ENCODE results near the gene PCNX2. TPM values are rescaled to one million over a fixed set of nuclear protein-coding genes. Genes with fewer than 3 reads are reported as not detected.

Gene PCNX2
- total and polyA plus RNA-seq, 10 of the 15 experiments (the other 5 are each of a cell fraction or from before 2014, with no cell fraction given), result 2.1 to 16.4 (median 8.1) TPM

DNA sequence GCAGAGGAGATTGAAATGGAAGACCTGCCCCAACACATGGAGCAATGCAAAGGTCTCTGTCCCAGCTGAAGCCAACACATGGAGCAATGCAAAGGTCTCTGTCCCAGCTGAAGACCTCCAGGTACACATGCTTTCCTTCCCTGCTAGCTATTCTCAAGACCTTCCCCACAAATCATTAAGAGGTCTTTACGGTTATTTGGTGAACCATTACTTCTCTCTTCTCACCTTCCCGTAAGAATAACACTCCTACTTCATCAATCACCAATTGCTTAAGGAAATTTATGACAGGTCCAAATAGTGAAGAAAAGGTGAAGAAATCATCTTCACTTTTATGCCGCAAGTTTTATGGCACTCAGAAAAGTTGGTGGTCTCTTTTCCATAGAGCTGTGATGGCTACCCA lies 206.3 kb downstream of the PCNX2 start:
- H3K9ac ChIP-seq (ENCODE audit: control insufficient read depth, insufficient read depth, low read length), result no peak overlapping the region
- no peaks in the 10 kb centered on the region for H3K27me3 ChIP-seq (replicated peaks in 1 of 2; ENCODE audit: control insufficient read depth in 2 of 2, insufficient read depth in 2 of 2, low read length in 1 of 2)
- FAIRE-seq (no peak), ATAC-seq (no peak), DNase-seq (ENCODE audit: low read depth, low spot score) (no peak)
- no peaks in the 10 kb centered on the region for H3K9me3 ChIP-seq (replicated peaks; ENCODE audit: control insufficient read depth, insufficient read depth, low read length)
- intact Hi-C loops (cut with micrococcal nuclease; ENCODE audit: unreplicated experiment) (no loop called here), in situ Hi-C loops (cut with MboI) (no loop called here)
- no peak overlapping the region for H3K4me3 ChIP-seq
- WGBS (ENCODE audit: insufficient coverage, insufficient replicate concordance, low lambda C conversion rate, missing lambda C conversion rate), result 97% methylated on average over 3 of the region's 3 CpGs
- ChIA-PET SMC1A (ENCODE audit: uncharacterized antibody, unreplicated experiment) (no interaction called here), CTCF (no interaction called here), RAD21 (ENCODE audit: unreplicated experiment) (no interaction called here), POLR2A (no interaction called here)
- H3K36me3 ChIP-seq (ENCODE audit: control insufficient read depth in 2 of 2, insufficient read depth in 2 of 2, low read length in 1 of 2), result no peaks in the 10 kb centered on the region
- H3K4me2 ChIP-seq (ENCODE audit: control insufficient read depth, insufficient read depth), result no peak overlapping the region
- H2AFZ ChIP-seq (ENCODE audit: control insufficient read depth, low read depth, low read length), result no peak overlapping the region
- H4K20me1 ChIP-seq (ENCODE audit: control insufficient read depth, insufficient read depth), result no peaks in the 10 kb centered on the region
- no peak overlapping the region for H3K27ac ChIP-seq (ENCODE audit: control insufficient read depth, insufficient read depth)
- BruUV-seq (replicated peaks), result no TSS peak
- H3K4me1 ChIP-seq (ENCODE audit: control insufficient read depth, insufficient read depth, low read length), result no peaks in the 10 kb centered on the region
- no peaks in the 10 kb centered on the region for H3K79me2 ChIP-seq (ENCODE audit: control insufficient read depth, insufficient read depth, low read length)
- TF ChIP-seq REST (IDR thresholded peaks at IDR 0.05; ENCODE audit: low read depth, low read length), result no peak
- TF ChIP-seq NR2C2 (IDR thresholded peaks at IDR 0.05; ENCODE audit: borderline replicate concordance, control insufficient read depth, insufficient read length, low read depth), result no peak
- no peak for TF ChIP-seq POLR2A (IDR thresholded peaks at IDR 0.05; ENCODE audit: low read depth, low read length)
- TF ChIP-seq, protein P1, sequence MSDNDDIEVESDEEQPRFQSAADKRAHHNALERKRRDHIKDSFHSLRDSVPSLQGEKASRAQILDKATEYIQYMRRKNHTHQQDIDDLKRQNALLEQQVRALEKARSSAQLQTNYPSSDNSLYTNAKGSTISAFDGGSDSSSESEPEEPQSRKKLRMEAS (IDR thresholded peaks at IDR 0.05; ENCODE audit: low read depth, low read length), result no peak
- TF ChIP-seq TCF3 (IDR thresholded peaks at IDR 0.05; ENCODE audit: borderline replicate concordance, insufficient read depth, low read depth, low read length), result no peak
- TF ChIP-seq TARDBP (IDR thresholded peaks at IDR 0.05; ENCODE audit: borderline replicate concordance), result no peak
- no peak for TF ChIP-seq YBX1 (IDR thresholded peaks at IDR 0.05)
- no peak for TF ChIP-seq E4F1 (IDR thresholded peaks at IDR 0.05; ENCODE audit: borderline replicate concordance, partially characterized antibody)
- TF ChIP-seq TCF7 (IDR thresholded peaks at IDR 0.05; ENCODE audit: borderline replicate concordance), result no peak
- no peak for TF ChIP-seq ZNF274 (IDR thresholded peaks at IDR 0.05; ENCODE audit: insufficient read depth, insufficient read length)
- TF ChIP-seq CEBPB (IDR thresholded peaks at IDR 0.05; ENCODE audit: borderline replicate concordance in 1 of 2, low read depth in 2 of 2, low read length in 2 of 2), result no peak
- no peak for TF ChIP-seq HDAC2 (IDR thresholded peaks at IDR 0.05)
- TF ChIP-seq ATF7 (IDR thresholded peaks at IDR 0.05; ENCODE audit: low read depth), result no peak
- TF ChIP-seq CBX3 (IDR thresholded peaks at IDR 0.05; ENCODE audit: borderline replicate concordance, low read depth), result no peak
- no peak for TF ChIP-seq FOXM1 (IDR thresholded peaks at IDR 0.05; ENCODE audit: low read depth, low read length)
- no peak for TF ChIP-seq EP300 (IDR thresholded peaks at IDR 0.05; ENCODE audit: borderline replicate concordance in 1 of 2, control insufficient read depth in 1 of 2, low read depth in 2 of 2, low read length in 2 of 2)
- no peak for TF ChIP-seq SIN3A (IDR thresholded peaks at IDR 0.05; ENCODE audit: low read depth, low read length)

All from GM12878 (cell line).